ENCODE data around the gene POU3F2.

GRCh38 chr6:98833307-98834059 lies 891 bp upstream of the POU3F2 start:
- TF ChIP-seq CTCF (IDR thresholded peaks at IDR 0.05): no peak
- no peak for TF ChIP-seq POLR2A (IDR thresholded peaks at IDR 0.05)
